Prostate gland (tissue), 2 donors: ENCODE results near the gene PTPRE. TPM values are rescaled to one million over a fixed set of nuclear protein-coding genes. Genes with fewer than 3 reads are reported as not detected.

ENCODE experiments used
- DNase-seq: peaks from one replicate; pipeline ENCODE4 v3.0.0-alpha.2; 2019; ENCODE audit warnings: low spot score
- H3K27ac ChIP-seq, 2 donors: fragments of 200-600 bp; sonication (generic); 2 replicates each; pipeline ENCODE4 v1.5.1; 2017 to 2019
- H3K27me3 ChIP-seq: fragments of 200-600 bp; sonication (generic); replicated peaks from 2 replicates; pipeline ENCODE4 v1.5.1; 2019; ENCODE audit not compliant: insufficient read depth
- H3K36me3 ChIP-seq, 2 donors: fragments of 200-600 bp; sonication (generic); 1 replicate in 1 of 2; 2 replicates in 1 of 2; pipeline versions ENCODE4 v1.5.1 to v1.8.1; 2017 to 2019
- H3K4me1 ChIP-seq: fragments of 200-600 bp; sonication (generic); replicated peaks from 2 replicates; pipeline ENCODE4 v1.5.1; 2019
- H3K4me3 ChIP-seq, 2 donors: fragments of 200-600 bp; sonication (generic); 2 replicates each; pipeline ENCODE4 v1.5.1; 2017 to 2019
- H3K9me3 ChIP-seq: fragments of 200-600 bp; sonication (generic); 2 replicates; pipeline ENCODE4 v1.5.1; 2017
- POLR2A ChIP-seq: fragments of 450-650 bp; IDR thresholded peaks from one replicate; pipeline ENCODE4 v1.6.1; 2016; ENCODE audit warnings: antibody characterized with exemption, mild to moderate bottlenecking
- POLR2AphosphoS5 ChIP-seq: sonication (generic); formaldehyde crosslinking; IDR thresholded peaks from one replicate; pipeline ENCODE4 v1.6.1; 2017; ENCODE audit warnings: antibody characterized with exemption
- WGBS: methylation state at CpG from one replicate; pipeline ENCODE4 v1.1.5; 2018; 5-methylcytosine and 5-hydroxymethylcytosine counted together
- intact Hi-C: fragments of 100-400 bp; cut with DNase I; formaldehyde crosslinking; loops from one replicate; pipeline ENCODE4 v1.14.2; 2022
- total RNA-seq, 2 donors: library from RNA; depleted of rRNA; stranded (reverse); fragments of >200 nt; gene quantifications; one replicate each; pipeline ENCODE4 v1.1.0, GENCODE V29; 2016
- TF ChIP-seq, protein P1 (sequence below), 4 experiments: fragments of 200-600 bp in 2 of 4; fragments of 450-650 bp in 2 of 4; sonication (generic) in 2 of 4; IDR thresholded peaks; 1 replicate in 3 of 4; 2 replicates in 1 of 4; pipeline ENCODE4 v1.5.1; 2016 to 2019; ENCODE audit warnings: antibody characterized with exemption in 4 of 4, mild to moderate bottlenecking in 2 of 4, moderate library complexity in 2 of 4

The PTPRE gene
- total RNA-seq, 2 donors from 2014 or later, result 4.5 to 14.3 TPM

DNA sequence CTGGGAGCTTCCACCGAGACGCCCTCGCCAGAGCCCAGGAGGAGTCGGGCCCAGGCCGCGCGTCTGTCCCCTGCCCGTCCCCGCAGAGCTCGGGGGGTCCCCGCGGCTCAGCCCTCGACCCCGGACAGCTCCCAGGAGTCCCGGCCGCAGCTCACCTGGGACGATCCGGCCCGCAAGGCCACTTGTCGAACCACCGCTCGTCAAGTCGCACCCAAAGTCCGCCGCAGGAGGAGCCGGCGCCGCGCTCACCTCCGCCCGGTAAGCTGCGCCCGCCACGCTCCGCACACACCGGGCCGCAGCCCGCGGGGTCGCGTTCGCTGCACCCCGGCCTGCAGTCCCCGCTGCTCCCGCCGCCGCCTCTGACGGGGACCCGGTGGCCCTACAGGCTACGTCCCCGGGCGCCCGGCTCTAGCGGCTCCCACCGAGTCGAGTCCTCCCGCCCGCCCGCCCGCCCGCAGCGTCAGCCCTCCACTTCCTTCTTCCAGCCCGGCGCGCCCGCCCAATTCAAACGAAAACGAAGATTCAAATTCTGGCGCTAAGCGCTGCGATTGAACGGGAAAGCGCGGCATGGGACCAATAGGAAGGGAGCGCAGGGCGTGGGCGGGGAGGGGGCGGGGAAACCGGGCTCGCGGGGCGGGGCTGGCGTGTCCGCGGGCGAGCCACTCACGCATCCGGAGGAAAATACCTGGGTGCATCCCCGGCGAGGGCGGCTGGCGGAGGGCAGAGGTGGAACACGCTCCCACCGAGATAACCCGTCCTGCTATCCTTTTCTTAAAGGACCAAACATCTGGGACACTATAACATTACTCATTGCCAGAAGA is 219.3 kb downstream of the PTPRE start, which contains the start of gene MKI67:
TSS of gene MKI67 (minus strand) at position 480 of the 821 bp plus-strand sequence. CDS start 756 bp downstream, outside the sequence.
- WGBS, result under 1% methylated on average over 80 of the region's 95 CpGs
- intact Hi-C loops, result no loop called here
- TF ChIP-seq POLR2AphosphoS5 (peak; percentile 28), POLR2A (no peak)
- TF ChIP-seq, protein P1, sequence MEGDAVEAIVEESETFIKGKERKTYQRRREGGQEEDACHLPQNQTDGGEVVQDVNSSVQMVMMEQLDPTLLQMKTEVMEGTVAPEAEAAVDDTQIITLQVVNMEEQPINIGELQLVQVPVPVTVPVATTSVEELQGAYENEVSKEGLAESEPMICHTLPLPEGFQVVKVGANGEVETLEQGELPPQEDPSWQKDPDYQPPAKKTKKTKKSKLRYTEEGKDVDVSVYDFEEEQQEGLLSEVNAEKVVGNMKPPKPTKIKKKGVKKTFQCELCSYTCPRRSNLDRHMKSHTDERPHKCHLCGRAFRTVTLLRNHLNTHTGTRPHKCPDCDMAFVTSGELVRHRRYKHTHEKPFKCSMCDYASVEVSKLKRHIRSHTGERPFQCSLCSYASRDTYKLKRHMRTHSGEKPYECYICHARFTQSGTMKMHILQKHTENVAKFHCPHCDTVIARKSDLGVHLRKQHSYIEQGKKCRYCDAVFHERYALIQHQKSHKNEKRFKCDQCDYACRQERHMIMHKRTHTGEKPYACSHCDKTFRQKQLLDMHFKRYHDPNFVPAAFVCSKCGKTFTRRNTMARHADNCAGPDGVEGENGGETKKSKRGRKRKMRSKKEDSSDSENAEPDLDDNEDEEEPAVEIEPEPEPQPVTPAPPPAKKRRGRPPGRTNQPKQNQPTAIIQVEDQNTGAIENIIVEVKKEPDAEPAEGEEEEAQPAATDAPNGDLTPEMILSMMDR (IDR thresholded peaks at IDR 0.05), result no peak

DNA sequence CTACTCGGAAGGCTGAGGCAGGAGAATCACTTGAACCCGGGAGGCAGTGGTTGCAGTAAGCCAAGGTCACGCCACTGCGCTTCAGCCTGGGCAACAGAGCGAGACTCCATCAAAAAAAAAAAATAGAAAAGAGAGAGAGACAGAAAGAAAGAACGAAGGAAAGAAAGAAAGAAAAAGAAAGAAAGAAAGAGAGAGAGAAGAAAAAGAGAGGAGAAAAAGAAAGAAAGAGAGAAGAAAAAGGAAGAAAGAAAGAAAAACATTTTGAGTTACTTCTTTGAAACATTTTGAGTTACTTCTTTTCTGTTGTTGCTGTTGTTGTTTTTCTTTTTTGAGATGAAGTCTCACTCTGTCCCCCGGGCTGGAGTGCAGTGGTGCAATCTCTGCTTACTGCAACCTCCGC is 221.7 kb downstream of the PTPRE start:
- TF ChIP-seq, protein P1 (IDR thresholded peaks at IDR 0.05), result no peak
- TF ChIP-seq POLR2AphosphoS5, result no peak
- TF ChIP-seq POLR2A, result no peak
- no peak overlapping the region for H3K27ac ChIP-seq
- 98% methylated on average over 8 of the region's 8 CpGs for WGBS

More for the DNA sequence above, 219.3 kb downstream of the PTPRE start, which contains the start of gene MKI67:
- DNase-seq, result peak; percentile 70
- H3K27me3 ChIP-seq, result peaks cover 5% of the 10 kb centered on the region
- H3K36me3 ChIP-seq, result no peaks in the 10 kb centered on the region
- no peak within 1 kb of the TSS for H3K27ac ChIP-seq
- H3K4me3 ChIP-seq, result peak within 1 kb of the TSS; percentile 37 to 48
- peaks cover 5% of the 10 kb centered on the region for H3K4me1 ChIP-seq
- no peaks in the 10 kb centered on the region for H3K9me3 ChIP-seq

DNA sequence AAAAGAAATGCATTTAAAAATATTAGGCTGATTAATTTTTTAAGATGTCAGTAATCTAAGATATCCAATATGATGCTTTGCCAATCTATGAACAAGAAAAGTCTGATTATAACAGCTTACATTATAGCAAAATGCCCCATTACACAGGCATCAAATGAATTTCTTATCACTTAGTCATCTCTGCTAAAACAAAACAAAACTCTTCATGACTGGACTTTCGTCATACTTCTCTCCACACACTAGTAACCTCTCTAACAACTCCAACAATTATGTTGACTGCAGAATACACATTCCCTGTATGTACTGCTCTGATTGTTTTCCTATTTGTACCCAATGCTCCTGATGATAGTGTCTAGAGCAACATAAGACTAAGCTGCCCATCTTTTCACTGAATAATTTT is 223.1 kb downstream of the PTPRE start:
- Histone ChIP-seq H3K27me3 (no peaks in the 10 kb centered on the region), H3K9me3 (no peaks in the 10 kb centered on the region), H3K4me3 (no peak overlapping the region), H3K4me1 (peaks cover 5% of the 10 kb centered on the region), H3K36me3 (no peaks in the 10 kb centered on the region), H3K27ac (no peak overlapping the region)
- no peak for DNase-seq
- WGBS, result 80% methylated on average over 1 of the region's 1 CpG
- TF ChIP-seq POLR2A (no peak), POLR2AphosphoS5 (no peak)
- TF ChIP-seq, protein P1 (IDR thresholded peaks at IDR 0.05), result no peak
- intact Hi-C loops, result no loop called here

More for the DNA sequence above, 221.7 kb downstream of the PTPRE start:
- DNase-seq, result no peak
- Histone ChIP-seq H3K36me3 (no peaks in the 10 kb centered on the region), H3K4me1 (peaks cover 5% of the 10 kb centered on the region), H3K9me3 (no peaks in the 10 kb centered on the region), H3K27me3 (peaks cover 5% of the 10 kb centered on the region), H3K4me3 (no peak overlapping the region)
- intact Hi-C loops, result no loop called here

Other genes starting within 250 kb of the PTPRE start
- gene FOXI2, start 169.9 kb upstream of the PTPRE start, total RNA-seq, result under 1 TPM in 1 of 2 donors, not detected in 1; 0.17 TPM
- gene CLRN3, start 14.2 kb upstream of the PTPRE start, total RNA-seq, result not detected
- gene MKI67, start 219.3 kb downstream of the PTPRE start, total RNA-seq, result 1 to 10 TPM; 2.0 to 2.9 TPM